NB4 (cell line): Measurements from ENCODE around the gene AXIN2.

ENCODE experiments used
- MAX ChIP-seq: IDR thresholded peaks from 2 replicates; pipeline ENCODE4 v1.6.1; 2011; ENCODE audit warnings: low read depth, low read length
- POLR2A ChIP-seq: IDR thresholded peaks from 2 replicates; pipeline ENCODE4 v1.6.1; 2011; ENCODE audit warnings: mild to moderate bottlenecking; ENCODE audit not compliant: insufficient read length; ENCODE audit errors: extremely low read depth
- TF ChIP-seq, protein P1 (sequence below): IDR thresholded peaks from one replicate; pipeline ENCODE4 v1.5.1; 2012; ENCODE audit warnings: low read depth, low read length

DNA sequence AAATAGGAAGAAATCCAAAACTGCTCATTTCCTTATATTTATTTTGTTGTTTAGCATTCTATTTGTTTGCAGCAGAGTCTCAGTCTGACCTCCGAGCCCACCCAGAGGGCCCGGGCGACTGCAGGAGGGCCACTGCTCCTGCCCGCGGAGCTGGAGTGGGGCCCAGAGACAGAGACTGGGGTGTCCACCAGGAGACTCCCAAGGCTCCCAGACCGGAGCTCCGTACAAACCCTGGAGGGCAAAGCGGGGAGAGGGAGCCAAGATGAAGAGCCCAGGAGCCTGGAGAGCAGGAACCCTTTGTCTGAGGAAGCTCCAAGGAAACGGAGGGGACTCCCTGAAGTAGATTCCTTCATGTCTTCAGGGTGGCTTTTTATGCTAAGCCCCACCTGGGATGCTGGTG is 57.9 kb downstream of the AXIN2 start:
- TF ChIP-seq POLR2A (no peak), MAX (no peak)
- TF ChIP-seq, protein P1, sequence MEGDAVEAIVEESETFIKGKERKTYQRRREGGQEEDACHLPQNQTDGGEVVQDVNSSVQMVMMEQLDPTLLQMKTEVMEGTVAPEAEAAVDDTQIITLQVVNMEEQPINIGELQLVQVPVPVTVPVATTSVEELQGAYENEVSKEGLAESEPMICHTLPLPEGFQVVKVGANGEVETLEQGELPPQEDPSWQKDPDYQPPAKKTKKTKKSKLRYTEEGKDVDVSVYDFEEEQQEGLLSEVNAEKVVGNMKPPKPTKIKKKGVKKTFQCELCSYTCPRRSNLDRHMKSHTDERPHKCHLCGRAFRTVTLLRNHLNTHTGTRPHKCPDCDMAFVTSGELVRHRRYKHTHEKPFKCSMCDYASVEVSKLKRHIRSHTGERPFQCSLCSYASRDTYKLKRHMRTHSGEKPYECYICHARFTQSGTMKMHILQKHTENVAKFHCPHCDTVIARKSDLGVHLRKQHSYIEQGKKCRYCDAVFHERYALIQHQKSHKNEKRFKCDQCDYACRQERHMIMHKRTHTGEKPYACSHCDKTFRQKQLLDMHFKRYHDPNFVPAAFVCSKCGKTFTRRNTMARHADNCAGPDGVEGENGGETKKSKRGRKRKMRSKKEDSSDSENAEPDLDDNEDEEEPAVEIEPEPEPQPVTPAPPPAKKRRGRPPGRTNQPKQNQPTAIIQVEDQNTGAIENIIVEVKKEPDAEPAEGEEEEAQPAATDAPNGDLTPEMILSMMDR = no peak
